Endothelial cell of umbilical vein (primary cell): Measurements from ENCODE around the gene SPAG4. TPM values are rescaled to one million over a fixed set of nuclear protein-coding genes. Genes with fewer than 3 reads are reported as not detected.

Experiments used
- BruUV-seq: library from RNA; stranded (reverse); fragments of 400-500 nt; replicated peaks from 2 replicates; lab custom pipeline; 2021; lab: Mats Ljungman, UMichigan
- CTCF ChIA-PET: fragments of 300-600, 350-600 bp; sonication (Branson Sonifier 250); formaldehyde crosslinking; loops from one replicate; lab custom pipeline; 2021; ENCODE audit warnings: antibody characterized with exemption, inconsistent platforms; lab: Charles Lee
- POLR2A ChIA-PET: fragments of 300-600, 350-600 bp; sonication (Branson Sonifier 250); formaldehyde crosslinking; loops from one replicate; lab custom pipeline; 2021; ENCODE audit warnings: antibody characterized with exemption, inconsistent platforms; lab: Charles Lee
- DNase-seq: peaks from one replicate; pipeline ENCODE4 v3.0.0-alpha.2; 2011; ENCODE audit warnings: low read depth, low spot score
- FAIRE-seq: peaks from 2 replicates; lab custom pipeline; 2011; peaks lifted over from hg19 to GRCh38; lab: Jason Lieb, UNC
- H2AFZ ChIP-seq: 2 replicates; pipeline ENCODE4 v1.6.0; 2012; ENCODE audit warnings: low read depth, low read length, control low read depth, inconsistent platforms
- H3K27ac ChIP-seq: 2 replicates; pipeline ENCODE4 v1.5.1; 2011; ENCODE audit warnings: low read depth, mild to moderate bottlenecking, control low read depth, low read length, moderate library complexity; ENCODE audit not compliant: insufficient read depth
- H3K27me3 ChIP-seq, 2 experiments: 2 replicates each; pipeline versions ENCODE4 v1.6.0 to v1.6.1; 2011; ENCODE audit warnings: low read length in 2 of 2, mixed read lengths in 1 of 2; ENCODE audit not compliant: control insufficient read depth in 2 of 2, insufficient read depth in 2 of 2
- H3K36me3 ChIP-seq, 2 experiments: 2 replicates in 1 of 2; 3 replicates in 1 of 2; pipeline ENCODE4 v1.5.1; 2011; ENCODE audit warnings: low read length in 2 of 2, mild to moderate bottlenecking in 1 of 2, moderate library complexity in 1 of 2; ENCODE audit not compliant: control insufficient read depth in 2 of 2, insufficient read depth in 2 of 2; ENCODE audit errors: extremely low read depth in 1 of 2
- H3K4me1 ChIP-seq: 3 replicates; pipeline ENCODE4 v1.5.1; 2011; ENCODE audit warnings: mild to moderate bottlenecking, low read length; ENCODE audit not compliant: control insufficient read depth, insufficient read depth; ENCODE audit errors: extremely low read depth
- H3K4me2 ChIP-seq: 2 replicates; pipeline ENCODE4 v1.6.1; 2011; ENCODE audit warnings: low read length, control low read depth, mixed read lengths; ENCODE audit not compliant: insufficient read depth
- H3K4me3 ChIP-seq, 3 experiments: fragments of 200-600 bp in 1 of 3; sonication (generic), shearing (Covaris generic) in 1 of 3; replicated peaks in 1 of 3; 2 replicates each; pipeline ENCODE4 v1.5.1; 2011 to 2016; ENCODE audit warnings: control low read depth in 3 of 3, low read length in 3 of 3, mild to moderate bottlenecking in 2 of 3, inconsistent platforms in 1 of 3, low read depth in 1 of 3, moderate library complexity in 1 of 3; ENCODE audit not compliant: insufficient read depth in 1 of 3
- H3K79me2 ChIP-seq: 2 replicates; pipeline ENCODE4 v1.6.0; 2012; ENCODE audit warnings: low read length, inconsistent platforms; ENCODE audit not compliant: control insufficient read depth, insufficient read depth
- H3K9ac ChIP-seq: replicated peaks from 2 replicates; pipeline ENCODE3; 2011; ENCODE audit warnings: low read length, control low read depth; ENCODE audit not compliant: insufficient read depth; ENCODE audit errors: extremely low read depth
- H3K9me1 ChIP-seq: replicated peaks from 3 replicates; pipeline ENCODE4 v1.6.0; 2011; ENCODE audit warnings: mild to moderate bottlenecking, low read length; ENCODE audit not compliant: control insufficient read depth, insufficient read depth; ENCODE audit errors: extremely low read depth
- H3K9me3 ChIP-seq: replicated peaks from 2 replicates; pipeline ENCODE4 v1.5.1; 2012; ENCODE audit warnings: low read length, inconsistent platforms; ENCODE audit not compliant: control insufficient read depth, insufficient read depth
- H4K20me1 ChIP-seq: replicated peaks from 2 replicates; pipeline ENCODE3; 2011; ENCODE audit warnings: mild to moderate bottlenecking, low read length; ENCODE audit not compliant: control insufficient read depth, insufficient read depth; ENCODE audit errors: extremely low read depth
- EZH2 ChIP-seq: IDR thresholded peaks from 2 replicates; pipeline ENCODE4 v1.6.1; 2012; ENCODE audit warnings: borderline replicate concordance, low read depth, mild to moderate bottlenecking, moderate library complexity, low read length, inconsistent platforms; ENCODE audit not compliant: severe bottlenecking
- FOS ChIP-seq: IDR thresholded peaks from 2 replicates; pipeline ENCODE4 v1.6.1; 2011; ENCODE audit warnings: mild to moderate bottlenecking, low read length, moderate library complexity, borderline replicate concordance; ENCODE audit not compliant: insufficient read depth
- GATA2 ChIP-seq: IDR thresholded peaks from 2 replicates; pipeline ENCODE4 v1.7.0; 2011; ENCODE audit warnings: low read depth, mild to moderate bottlenecking, moderate library complexity, mixed read lengths, low read length; ENCODE audit not compliant: insufficient read length, insufficient read depth
- JUN ChIP-seq: IDR thresholded peaks from 2 replicates; pipeline ENCODE4 v1.6.1; 2011; ENCODE audit warnings: borderline replicate concordance, low read depth; ENCODE audit not compliant: insufficient read length, insufficient read depth
- MYC ChIP-seq: IDR thresholded peaks from one replicate; pipeline ENCODE4 v1.6.1; 2011; ENCODE audit warnings: mild to moderate bottlenecking, low read depth, low read length
- POLR2A ChIP-seq: IDR thresholded peaks from 2 replicates; pipeline ENCODE4 v1.6.1; 2012; ENCODE audit warnings: low read depth, mild to moderate bottlenecking, control low read depth, low read length
- POLR2AphosphoS5 ChIP-seq: IDR thresholded peaks from 2 replicates; pipeline ENCODE4 v1.6.1; 2012; ENCODE audit warnings: low read depth, mild to moderate bottlenecking, control low read depth, low read length, moderate library complexity; ENCODE audit not compliant: insufficient read depth
- dilution Hi-C: fragments of 300-500 bp; cut with MboI; formaldehyde crosslinking; loops from one replicate; pipeline ENCODE4 v1.15.0; 2019; ENCODE audit warnings: low sequenced_read_pairs; ENCODE audit not compliant: extremely low pct_ligation_motif_present
- intact Hi-C: fragments of 100-400 bp; cut with micrococcal nuclease; formaldehyde crosslinking; loops from one replicate; pipeline ENCODE4 v1.10.0; 2022
- polyA plus RNA-seq, 4 experiments: library from polyadenylated mRNA; depleted of rRNA in 3 of 4; stranded (reverse) in 3 of 4; unstranded in 1 of 4; fragments of >200 nt; gene quantifications; 2 replicates each; pipeline versions ENCODE4 v1.2.1 to v1.2.3, GENCODE V29; 2011 to 2012; ENCODE audit warnings: missing spikeins in 1 of 4
- total RNA-seq: library from RNA; stranded (reverse); gene quantifications from 2 replicates; pipeline ENCODE4 v1.2.3, GENCODE V29; 2021
- TF ChIP-seq, protein P1 (sequence below), 2 donors: IDR thresholded peaks; 1 replicate in 1 of 2; 2 replicates in 1 of 2; pipeline ENCODE4 v1.5.1; 2011; ENCODE audit warnings: low read length in 2 of 2, mild to moderate bottlenecking in 2 of 2, moderate library complexity in 2 of 2, control low read depth in 1 of 2, inconsistent platforms in 1 of 2, low read depth in 1 of 2; ENCODE audit not compliant: insufficient read depth in 1 of 2; ENCODE audit errors: extremely low read depth in 1 of 2
- TF ChIP-seq, protein P2 (sequence below): IDR thresholded peaks from 2 replicates; pipeline ENCODE4 v1.6.1; 2011; ENCODE audit not compliant: insufficient read depth, insufficient read length

Gene SPAG4
- total and polyA plus RNA-seq, 2 donors (not counting 3 experiments of a cell fraction or from before 2014, with no cell fraction given) = 3.7 to 9.5 TPM

DNA sequence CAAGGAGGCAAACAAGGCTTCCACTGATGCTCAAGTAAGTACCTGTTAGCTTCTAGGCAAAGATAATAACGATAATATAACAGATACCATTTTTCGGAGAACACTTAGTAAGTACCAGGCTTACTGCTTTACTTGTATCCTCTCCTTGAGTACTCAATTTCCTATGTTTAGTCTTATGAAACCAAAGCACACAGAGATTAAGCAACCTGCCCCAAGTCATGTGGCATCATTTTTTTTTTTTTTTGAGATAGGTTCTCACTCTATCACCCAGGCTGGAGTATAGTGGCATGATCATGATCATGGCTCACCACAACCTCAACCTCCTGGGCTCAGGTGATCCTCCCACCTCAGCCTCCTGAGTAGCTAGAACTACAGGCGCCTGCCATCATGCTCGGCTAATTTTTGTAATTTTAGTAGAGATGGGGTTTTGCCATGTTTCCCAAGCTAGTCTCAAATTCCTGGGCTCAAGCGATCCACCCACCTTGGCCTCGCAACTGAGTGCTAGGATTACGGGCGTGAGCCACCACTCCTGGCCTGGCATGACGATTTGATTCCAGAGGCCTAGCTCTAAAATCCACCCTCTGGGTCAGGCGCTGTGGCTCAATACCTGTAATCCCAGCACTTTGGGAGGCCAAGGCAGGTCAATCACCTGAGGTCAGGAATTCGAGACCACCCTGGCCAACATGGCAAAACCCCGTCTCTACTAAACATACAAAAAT, 14.0 kb downstream of the SPAG4 start:
- intact Hi-C loops = no loop called here
- no peak overlapping the region for H2AFZ ChIP-seq
- H3K27ac ChIP-seq = no peak overlapping the region
- no peak overlapping the region for H3K4me2 ChIP-seq
- peaks cover 6 to 43% of the 10 kb centered on the region in 2 experiments for H3K36me3 ChIP-seq
- TF ChIP-seq POLR2AphosphoS5 (no peak), EZH2 (no peak), MYC (no peak), POLR2A (no peak), GATA2 (no peak), JUN (no peak), FOS (no peak)
- TF ChIP-seq, protein P1, sequence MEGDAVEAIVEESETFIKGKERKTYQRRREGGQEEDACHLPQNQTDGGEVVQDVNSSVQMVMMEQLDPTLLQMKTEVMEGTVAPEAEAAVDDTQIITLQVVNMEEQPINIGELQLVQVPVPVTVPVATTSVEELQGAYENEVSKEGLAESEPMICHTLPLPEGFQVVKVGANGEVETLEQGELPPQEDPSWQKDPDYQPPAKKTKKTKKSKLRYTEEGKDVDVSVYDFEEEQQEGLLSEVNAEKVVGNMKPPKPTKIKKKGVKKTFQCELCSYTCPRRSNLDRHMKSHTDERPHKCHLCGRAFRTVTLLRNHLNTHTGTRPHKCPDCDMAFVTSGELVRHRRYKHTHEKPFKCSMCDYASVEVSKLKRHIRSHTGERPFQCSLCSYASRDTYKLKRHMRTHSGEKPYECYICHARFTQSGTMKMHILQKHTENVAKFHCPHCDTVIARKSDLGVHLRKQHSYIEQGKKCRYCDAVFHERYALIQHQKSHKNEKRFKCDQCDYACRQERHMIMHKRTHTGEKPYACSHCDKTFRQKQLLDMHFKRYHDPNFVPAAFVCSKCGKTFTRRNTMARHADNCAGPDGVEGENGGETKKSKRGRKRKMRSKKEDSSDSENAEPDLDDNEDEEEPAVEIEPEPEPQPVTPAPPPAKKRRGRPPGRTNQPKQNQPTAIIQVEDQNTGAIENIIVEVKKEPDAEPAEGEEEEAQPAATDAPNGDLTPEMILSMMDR (IDR thresholded peaks at IDR 0.05; ENCODE audit: extremely low read depth in 1 of 2, insufficient read depth in 1 of 2, low read depth in 1 of 2, low read length in 2 of 2) = no peak
- TF ChIP-seq, protein P2, sequence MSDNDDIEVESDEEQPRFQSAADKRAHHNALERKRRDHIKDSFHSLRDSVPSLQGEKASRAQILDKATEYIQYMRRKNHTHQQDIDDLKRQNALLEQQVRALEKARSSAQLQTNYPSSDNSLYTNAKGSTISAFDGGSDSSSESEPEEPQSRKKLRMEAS = no peak
- no peak overlapping the region for H3K4me3 ChIP-seq
- FAIRE-seq = no peak
- CTCF ChIA-PET = no interaction called here
- no TSS peak for BruUV-seq
- H3K9me1 ChIP-seq = no peaks in the 10 kb centered on the region
- no peak for DNase-seq
- H3K27me3 ChIP-seq = no peaks in the 10 kb centered on the region
- POLR2A ChIA-PET = no interaction called here
- dilution Hi-C loops = no loop called here
- H4K20me1 ChIP-seq = no peaks in the 10 kb centered on the region
- no peak overlapping the region for H3K9ac ChIP-seq
- no peaks in the 10 kb centered on the region for H3K79me2 ChIP-seq
- H3K9me3 ChIP-seq = no peaks in the 10 kb centered on the region
- no peaks in the 10 kb centered on the region for H3K4me1 ChIP-seq
